Measurements from ENCODE around the gene DYRK1B.
"Not testable (repeated sequence)": the region's sequence is repeated elsewhere in the genome, so short reads cannot be mapped to it uniquely, and the experiment has no call there.

DYRK1B gene

GRCh38 chr19:39833464-39834286 lies at the start of gene DYRK1B:
Gene DYRK1B, minus strand, starts transcription at chr19:39834162. Its CDS starts 2,295 bp downstream, at chr19:39831867.
- H3K36me3 Mint-ChIP-seq, result peaks cover 54% of the 10 kb centered on the region
- CTCF ChIA-PET, result interaction anchor here (0.7 to 2.1 kb wide), 2 partner anchors 10 to 25 kb away, joined by 3 to 32 read pairs; no protein-coding TSS in a partner anchor
- no peaks in the 10 kb centered on the region for H3K27me3 Mint-ChIP-seq
- peak within 1 kb of the TSS; percentile 80 for H3K27ac Mint-ChIP-seq
- H3K9me3 Mint-ChIP-seq, result no peaks in the 10 kb centered on the region
- H3K4me1 Mint-ChIP-seq, result peaks cover 34% of the 10 kb centered on the region
- peak within 1 kb of the TSS; percentile 74 for H3K4me3 Mint-ChIP-seq
- DNase-seq, result peak; percentile 98

DNA sequence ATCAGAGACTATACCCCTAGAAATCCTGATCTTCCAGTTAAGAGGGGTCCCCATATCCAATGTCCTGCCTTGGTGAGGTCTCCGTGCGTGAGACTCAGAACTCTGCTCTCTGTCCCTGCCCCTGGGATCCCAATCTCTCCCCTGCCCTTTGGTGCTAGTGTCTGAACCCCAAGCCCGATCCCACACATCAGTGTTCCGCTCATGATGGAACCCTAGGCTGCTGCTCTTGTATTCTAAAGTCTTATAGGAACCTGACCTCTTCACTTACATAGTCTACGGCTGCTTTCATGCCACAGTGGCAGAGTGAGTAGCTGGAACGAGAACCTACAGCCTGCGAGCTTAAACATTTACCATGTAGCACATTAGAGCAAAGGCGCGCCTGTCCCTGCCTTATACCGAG lies 48.7 kb upstream of the DYRK1B start:
- H3K27me3 Mint-ChIP-seq, H3K9me3 Mint-ChIP-seq, CTCF ChIA-PET, DNase-seq, H3K27ac Mint-ChIP-seq, H3K4me3 Mint-ChIP-seq, H3K4me1 Mint-ChIP-seq, H3K36me3 Mint-ChIP-seq: not testable (repeated sequence)

GRCh38 chr19:39881495-39882110 lies 47.6 kb upstream of the DYRK1B start:
- H3K36me3 Mint-ChIP-seq, H3K27me3 Mint-ChIP-seq, H3K4me3 Mint-ChIP-seq, H3K9me3 Mint-ChIP-seq, CTCF ChIA-PET, H3K4me1 Mint-ChIP-seq, H3K27ac Mint-ChIP-seq: not testable (repeated sequence)
- peak; percentile 61 for DNase-seq

GRCh38 chr19:39880241-39880640 lies 46.3 kb upstream of the DYRK1B start:
- H3K27me3 Mint-ChIP-seq, H3K9me3 Mint-ChIP-seq, H3K36me3 Mint-ChIP-seq, DNase-seq, H3K4me3 Mint-ChIP-seq, H3K4me1 Mint-ChIP-seq, H3K27ac Mint-ChIP-seq, CTCF ChIA-PET: not testable (repeated sequence)

DNA sequence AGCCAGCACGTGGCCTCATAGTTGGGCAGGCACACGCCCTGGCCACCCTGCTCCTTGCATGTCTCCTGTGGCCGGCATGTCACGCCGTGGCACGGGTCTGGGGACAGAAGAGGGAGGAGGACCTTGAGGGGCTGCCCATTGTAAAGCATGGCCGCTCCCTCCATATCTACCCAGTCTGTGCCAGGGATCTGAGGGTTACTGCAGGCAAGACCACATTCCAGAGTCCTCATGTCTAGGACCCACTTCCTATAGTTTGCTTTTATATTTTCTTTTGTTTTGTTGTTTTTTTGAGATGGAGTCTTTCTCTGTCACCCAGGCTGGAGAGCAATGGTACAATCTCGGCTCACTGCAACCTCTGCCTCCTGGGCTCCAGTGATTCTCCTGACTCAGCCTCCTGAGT lies 45.8 kb upstream of the DYRK1B start:
- DNase-seq, H3K4me3 Mint-ChIP-seq, H3K27me3 Mint-ChIP-seq, H3K9me3 Mint-ChIP-seq, H3K36me3 Mint-ChIP-seq, CTCF ChIA-PET, H3K27ac Mint-ChIP-seq, H3K4me1 Mint-ChIP-seq: not testable (repeated sequence)

DNA sequence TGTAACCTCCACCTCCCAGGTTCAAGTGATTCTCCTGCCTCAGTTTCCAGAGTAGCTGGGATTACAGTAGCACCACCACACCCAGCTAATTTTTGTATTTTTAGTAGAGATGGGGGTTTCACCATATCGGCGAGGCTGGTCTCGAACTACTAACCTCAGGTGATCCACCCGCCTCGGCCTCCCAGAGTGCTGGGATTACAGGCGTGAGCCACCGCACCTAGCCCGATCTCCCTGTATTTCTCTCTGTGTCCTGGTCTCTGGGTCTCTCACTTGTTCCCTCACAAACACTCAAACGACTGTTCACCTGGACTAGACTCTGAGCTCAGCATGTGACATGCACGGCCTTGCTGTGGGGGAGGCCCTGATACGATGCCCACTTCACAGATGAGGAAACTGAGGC lies 44.9 kb upstream of the DYRK1B start:
- CTCF ChIA-PET, result interaction anchor here (0.8 to 1.2 kb wide), 2 partner anchors 12 to 91 kb away, joined by 4 to 5 read pairs; no protein-coding TSS in a partner anchor
- H3K4me3 Mint-ChIP-seq, H3K27ac Mint-ChIP-seq, H3K9me3 Mint-ChIP-seq, H3K27me3 Mint-ChIP-seq, DNase-seq, H3K36me3 Mint-ChIP-seq, H3K4me1 Mint-ChIP-seq: not testable (repeated sequence)

- DNase-seq, result no peak
- H3K4me1 Mint-ChIP-seq, result peaks cover 3% of the 10 kb centered on the region
- H3K27me3 Mint-ChIP-seq, result no peaks in the 10 kb centered on the region
- no peak overlapping the region for H3K27ac Mint-ChIP-seq
- no peak overlapping the region for H3K4me3 Mint-ChIP-seq
- CTCF ChIA-PET, result interaction anchor here (0.8 to 1.2 kb wide), 2 partner anchors 12 to 92 kb away, joined by 4 to 5 read pairs; no protein-coding TSS in a partner anchor
- no peaks in the 10 kb centered on the region for H3K36me3 Mint-ChIP-seq
- H3K9me3 Mint-ChIP-seq, result no peaks in the 10 kb centered on the region
These were observed 44.4 kb upstream of the DYRK1B start for GRCh38 chr19:39878398-39878797.

DNA sequence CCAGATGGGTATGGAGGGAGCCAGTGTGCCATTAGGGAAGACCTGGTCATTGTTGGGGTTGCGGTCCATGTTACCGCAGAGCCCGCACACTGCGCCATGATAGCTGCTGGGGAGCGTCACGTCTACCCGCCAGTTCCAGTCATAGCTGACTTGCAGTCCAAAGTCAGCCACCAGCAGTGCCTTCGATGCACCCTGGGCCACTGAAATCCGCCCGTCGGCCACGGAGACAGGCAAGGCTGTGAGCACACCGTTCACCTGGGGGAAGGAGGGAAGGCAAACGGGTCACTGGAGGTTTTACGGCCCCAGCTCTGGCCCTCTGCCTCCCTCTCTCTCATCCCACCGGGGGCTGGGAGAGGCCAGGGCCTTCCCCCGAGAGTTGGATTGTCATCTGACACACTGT lies 44.0 kb upstream of the DYRK1B start:
- H3K4me3 Mint-ChIP-seq, H3K4me1 Mint-ChIP-seq, H3K9me3 Mint-ChIP-seq, H3K36me3 Mint-ChIP-seq, H3K27me3 Mint-ChIP-seq, CTCF ChIA-PET, H3K27ac Mint-ChIP-seq, DNase-seq: not testable (repeated sequence)

- CTCF ChIA-PET, H3K4me1 Mint-ChIP-seq, H3K36me3 Mint-ChIP-seq, H3K9me3 Mint-ChIP-seq, H3K4me3 Mint-ChIP-seq, H3K27ac Mint-ChIP-seq, H3K27me3 Mint-ChIP-seq: not testable (repeated sequence)
- DNase-seq, result peak; percentile 34
These were observed 43.5 kb upstream of the DYRK1B start for GRCh38 chr19:39877488-39877887.

- H3K4me3 Mint-ChIP-seq, H3K9me3 Mint-ChIP-seq, CTCF ChIA-PET, DNase-seq, H3K27me3 Mint-ChIP-seq, H3K36me3 Mint-ChIP-seq, H3K27ac Mint-ChIP-seq, H3K4me1 Mint-ChIP-seq: not testable (repeated sequence)
These were observed 42.5 kb upstream of the DYRK1B start for GRCh38 chr19:39876486-39876885.

DNA sequence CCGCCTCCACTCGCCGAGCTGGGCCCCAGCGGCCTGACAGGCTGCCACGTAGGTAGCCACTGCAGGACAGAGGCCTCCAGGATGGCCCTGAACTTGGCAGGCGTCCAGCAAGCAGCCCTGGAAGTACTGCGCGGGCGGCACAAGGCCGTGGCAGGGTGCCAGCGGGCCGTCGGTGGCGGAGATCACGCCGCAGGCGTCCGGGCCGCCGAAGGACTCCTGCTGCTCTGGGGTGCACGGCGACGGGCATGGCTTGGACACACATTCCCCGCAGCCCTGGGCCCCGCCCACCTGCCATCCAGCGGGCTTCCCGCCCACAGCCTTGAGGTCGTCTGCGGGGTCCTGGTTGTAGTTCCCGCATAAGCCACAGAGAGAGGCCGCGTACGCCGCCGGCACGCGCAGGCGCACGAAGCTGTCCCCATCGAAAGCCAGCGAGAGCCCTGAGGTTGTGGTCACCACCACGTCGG lies 41.5 kb upstream of the DYRK1B start:
- DNase-seq, H3K4me3 Mint-ChIP-seq, H3K36me3 Mint-ChIP-seq, CTCF ChIA-PET, H3K9me3 Mint-ChIP-seq, H3K27ac Mint-ChIP-seq, H3K27me3 Mint-ChIP-seq, H3K4me1 Mint-ChIP-seq: not testable (repeated sequence)

GRCh38 chr19:39874404-39874803 lies 40.4 kb upstream of the DYRK1B start:
- CTCF ChIA-PET, result no interaction called here
- Mint-ChIP-seq H3K4me3 (no peak overlapping the region), H3K36me3 (no peaks in the 10 kb centered on the region), H3K27ac (no peak overlapping the region), H3K27me3 (no peaks in the 10 kb centered on the region), H3K4me1 (no peaks in the 10 kb centered on the region), H3K9me3 (no peaks in the 10 kb centered on the region)
- DNase-seq, result no peak

DNA sequence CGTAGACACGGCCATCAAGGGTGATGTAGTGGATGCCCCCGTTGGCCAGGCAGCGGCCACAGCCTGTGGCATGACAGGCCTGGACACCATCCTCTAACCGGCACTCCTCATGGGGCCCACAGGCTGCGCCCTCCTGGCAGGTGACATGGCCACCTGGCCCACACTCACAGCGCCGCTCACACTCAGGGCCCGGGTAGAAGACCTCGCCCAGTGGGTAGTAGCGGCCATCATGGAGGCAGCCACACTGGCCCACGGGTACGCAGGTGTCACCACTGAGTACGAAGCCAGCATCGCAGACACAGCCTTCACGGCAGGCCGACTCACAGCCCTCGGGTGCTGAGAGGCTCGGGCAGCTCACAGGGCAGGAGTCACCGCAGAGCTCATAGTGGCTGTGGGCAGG lies 39.4 kb upstream of the DYRK1B start:
- DNase-seq, result no peak
- H3K9me3 Mint-ChIP-seq, result no peaks in the 10 kb centered on the region
- H3K36me3 Mint-ChIP-seq, result no peaks in the 10 kb centered on the region
- no peaks in the 10 kb centered on the region for H3K4me1 Mint-ChIP-seq
- H3K27me3 Mint-ChIP-seq, result no peaks in the 10 kb centered on the region
- H3K27ac Mint-ChIP-seq, result no peak overlapping the region
- H3K4me3 Mint-ChIP-seq, result no peak overlapping the region
- CTCF ChIA-PET, result no interaction called here

DNA sequence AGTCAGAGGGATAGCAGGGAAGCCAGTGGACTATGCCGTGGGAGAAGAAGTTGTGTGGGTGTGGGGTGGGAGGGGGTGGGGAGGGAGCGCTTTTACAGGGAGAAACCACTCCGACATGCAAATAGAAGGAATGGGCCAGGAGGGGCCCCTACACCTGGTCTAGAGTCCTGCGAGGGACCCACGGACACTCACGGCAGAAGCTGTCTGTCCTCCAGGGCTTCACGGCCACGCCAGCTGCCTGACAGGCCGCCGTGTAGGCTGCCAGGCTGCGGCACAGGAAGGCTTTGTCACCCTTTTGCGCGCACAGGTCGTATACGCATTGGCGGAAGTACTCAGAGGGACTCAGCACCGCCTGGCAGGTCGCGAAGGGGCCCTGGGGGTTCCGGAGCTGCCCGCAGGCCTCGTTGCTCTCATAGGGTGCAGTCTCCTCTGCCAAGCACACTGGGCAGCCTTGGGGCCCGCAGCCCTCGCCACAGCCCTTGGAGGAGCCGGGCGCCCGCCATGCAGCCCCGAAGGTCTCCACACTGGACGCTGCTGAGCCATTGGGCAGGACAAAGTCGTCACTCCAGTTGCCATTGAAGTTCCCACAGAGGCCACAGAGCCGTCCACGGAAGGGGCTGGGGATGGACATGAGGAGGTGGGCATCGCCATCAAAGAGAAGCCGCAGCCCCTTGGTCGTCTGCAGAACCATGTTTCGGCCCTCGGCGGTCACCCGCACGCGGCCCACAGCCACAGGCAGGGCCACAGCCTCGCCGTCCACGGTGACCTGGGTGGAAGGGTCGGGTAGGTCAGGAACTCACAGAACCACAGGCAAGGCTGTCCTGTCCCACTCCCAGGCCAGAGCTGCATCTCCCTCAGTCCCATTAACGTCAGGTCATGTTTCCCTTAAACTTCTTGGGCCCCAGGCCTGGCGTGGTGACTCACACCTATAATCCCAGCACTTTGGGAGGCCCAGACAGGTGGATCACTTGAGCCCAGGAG lies 38.2 kb upstream of the DYRK1B start:
- H3K36me3 Mint-ChIP-seq, result no peaks in the 10 kb centered on the region
- peak overlapping the region; percentile 30 for H3K27ac Mint-ChIP-seq
- no peaks in the 10 kb centered on the region for H3K27me3 Mint-ChIP-seq
- no peak for DNase-seq
- no peaks in the 10 kb centered on the region for H3K9me3 Mint-ChIP-seq
- no peak overlapping the region for H3K4me3 Mint-ChIP-seq
- no peaks in the 10 kb centered on the region for H3K4me1 Mint-ChIP-seq
- CTCF ChIA-PET, result no interaction called here
